Spinal cord (tissue), 10 donors: ENCODE results near the gene ITGA2B. TPM values are rescaled to one million over a fixed set of nuclear protein-coding genes. Genes with fewer than 3 reads are reported as not detected.
"Not testable (repeated sequence)": the region's sequence is repeated elsewhere in the genome, so short reads cannot be mapped to it uniquely, and the experiment has no call there.

Experiments
- DNase-seq, 6 donors: peaks; one replicate each; pipeline versions ENCODE4 v3.0.0 to v3.0.0-alpha.2; 2013 to 2015; ENCODE audit warnings: low spot score in 6 of 6, low read depth in 4 of 6
- H3K27ac ChIP-seq: one replicate; pipeline ENCODE4 v1.5.1; 2013; ENCODE audit warnings: low read depth, low read length, control low read depth
- H3K27me3 ChIP-seq: one replicate; pipeline ENCODE4 v1.6.1; 2013; ENCODE audit warnings: low read length; ENCODE audit not compliant: control insufficient read depth, insufficient read depth
- H3K36me3 ChIP-seq: one replicate; pipeline ENCODE4 v1.6.1; 2013; ENCODE audit warnings: low read length; ENCODE audit not compliant: control insufficient read depth, insufficient read depth
- H3K4me1 ChIP-seq: one replicate; pipeline ENCODE4 v1.6.1; 2013; ENCODE audit warnings: low read length; ENCODE audit not compliant: control insufficient read depth, insufficient read depth
- H3K4me3 ChIP-seq: one replicate; pipeline ENCODE4 v1.5.1; 2013; ENCODE audit warnings: low read depth, low read length, control low read depth
- H3K9me3 ChIP-seq: one replicate; pipeline ENCODE4 v1.6.1; 2013; ENCODE audit warnings: low read length; ENCODE audit not compliant: control insufficient read depth, insufficient read depth
- WGBS: methylation state at CpG from one replicate; pipeline ENCODE4 v1.1.5; 2013; ENCODE audit warnings: missing lambda C conversion rate; ENCODE audit not compliant: insufficient coverage; 5-methylcytosine and 5-hydroxymethylcytosine counted together
- polyA plus RNA-seq, 2 donors: library from polyadenylated mRNA; unstranded; fragments of 120-200 nt; gene quantifications; one replicate each; pipeline ENCODE4 v1.2.1, GENCODE V29; 2013; ENCODE audit not compliant: insufficient read length in 2 of 2
- total RNA-seq, 2 donors: library from RNA; depleted of rRNA in 1 of 2; stranded (reverse); fragments of 120-200 nt in 1 of 2; fragments of >200 nt in 1 of 2; gene quantifications; one replicate each; pipeline versions ENCODE4 v1.2.3 to v1.2.4, GENCODE V29; 2013 to 2014
- donor health status: healthy.

Gene ITGA2B
- total and polyA plus RNA-seq, 4 donors: 3.9 to 10.2 (median 5.5) TPM

DNA sequence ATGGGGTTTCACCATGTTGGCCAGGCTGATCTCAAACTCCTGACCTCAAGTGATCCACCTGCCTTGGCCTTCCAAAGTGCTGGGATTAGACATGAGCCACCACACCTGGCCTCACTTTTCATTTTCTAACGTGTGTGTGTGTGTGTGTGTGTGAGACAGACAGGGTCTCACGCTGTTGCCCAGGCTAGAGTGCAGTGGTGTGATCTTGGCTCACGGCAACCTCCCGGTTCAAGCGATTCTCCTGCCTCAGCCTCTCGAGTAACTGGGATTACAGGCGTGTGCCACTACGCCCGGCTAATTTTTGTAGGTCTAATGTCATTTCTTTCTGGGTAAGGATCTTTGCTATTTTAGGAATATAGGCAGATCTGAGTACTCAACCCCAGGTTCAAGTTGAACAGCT lies 4.7 kb upstream of the ITGA2B start:
- not testable (repeated sequence) for H3K27me3 ChIP-seq, H3K4me1 ChIP-seq, H3K27ac ChIP-seq, H3K4me3 ChIP-seq, H3K9me3 ChIP-seq, DNase-seq
- 98% methylated on average over 5 of the region's 9 CpGs for WGBS
- peaks cover 26% of the 10 kb centered on the region for H3K36me3 ChIP-seq

DNA sequence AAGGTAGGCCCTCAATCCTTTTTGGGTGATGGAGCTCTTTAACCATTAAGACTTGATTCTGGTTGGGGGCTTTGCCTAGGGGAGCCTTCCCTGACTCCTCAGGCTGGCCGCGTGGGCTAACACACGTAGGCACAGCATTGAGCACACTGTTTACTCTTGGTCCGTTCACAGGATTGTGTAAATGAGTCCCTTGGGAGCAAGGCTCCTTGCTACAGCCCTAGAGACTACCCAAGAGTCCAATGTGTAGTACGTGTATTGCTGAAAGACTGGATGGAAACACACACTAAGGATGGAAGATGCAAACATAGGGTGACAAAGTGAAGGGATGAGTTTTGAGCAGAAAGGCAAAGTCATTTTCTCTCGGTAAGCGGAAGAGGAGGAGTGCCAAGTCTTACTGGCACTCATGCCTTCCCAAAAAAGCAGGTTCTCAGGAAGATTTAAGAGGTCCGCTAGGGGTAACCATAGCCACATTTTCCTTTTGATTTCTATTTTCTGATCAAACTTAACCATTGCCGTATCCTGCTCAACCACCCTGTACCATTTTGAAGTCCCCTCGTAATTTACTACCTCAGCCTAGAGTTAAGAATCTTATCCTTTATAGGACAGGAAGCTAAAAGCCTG lies 911 bp upstream of the ITGA2B start:
- Histone ChIP-seq H3K9me3 (no peaks in the 10 kb centered on the region), H3K27ac (no peak overlapping the region), H3K4me3 (no peak overlapping the region), H3K4me1 (peaks cover 8% of the 10 kb centered on the region), H3K36me3 (peaks cover 3% of the 10 kb centered on the region), H3K27me3 (peaks cover 5% of the 10 kb centered on the region)
- 87% methylated on average over 7 of the region's 10 CpGs for WGBS
- DNase-seq: no peak

- peaks cover 12% of the 10 kb centered on the region for H3K4me1 ChIP-seq
- no peak for DNase-seq
- peaks cover 3% of the 10 kb centered on the region for H3K36me3 ChIP-seq
- WGBS: 90% methylated on average over 3 of the region's 6 CpGs
- H3K27me3 ChIP-seq: peaks cover 9% of the 10 kb centered on the region
- H3K27ac ChIP-seq: no peak overlapping the region
- no peak overlapping the region for H3K4me3 ChIP-seq
- no peaks in the 10 kb centered on the region for H3K9me3 ChIP-seq
These were observed 314 bp upstream of the ITGA2B start for GRCh38 chr17:44389723-44390202.

DNA sequence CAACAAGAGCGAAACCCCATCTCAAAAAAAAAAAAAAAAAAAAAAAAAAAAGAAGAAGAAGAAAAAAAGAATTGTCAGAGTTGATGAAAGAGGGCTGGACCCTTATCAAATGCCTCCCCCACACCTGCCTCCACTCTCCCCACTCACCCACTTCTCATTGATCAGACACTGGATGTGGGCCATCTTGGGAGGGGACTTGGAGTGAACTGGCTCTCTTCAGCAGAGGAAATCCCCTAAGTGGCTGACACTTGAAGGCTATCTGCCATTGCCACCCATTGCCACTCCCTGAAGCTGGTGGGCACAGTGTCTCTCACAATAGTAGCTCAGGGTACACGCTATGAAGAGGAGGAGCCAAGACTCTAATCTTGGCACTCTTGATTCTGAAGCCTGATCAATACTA lies 1.6 kb downstream of the ITGA2B start:
- H3K4me3 ChIP-seq: no peak overlapping the region
- no CpG with 5 or more reads among the region's 2 CpGs for WGBS
- no peak overlapping the region for H3K27ac ChIP-seq
- H3K36me3 ChIP-seq: peaks cover 3% of the 10 kb centered on the region
- no peak for DNase-seq
- H3K4me1 ChIP-seq: peaks cover 19% of the 10 kb centered on the region
- H3K27me3 ChIP-seq: peaks cover 13% of the 10 kb centered on the region
- H3K9me3 ChIP-seq: no peaks in the 10 kb centered on the region

GRCh38 chr17:44386182-44386525 lies 3.3 kb downstream of the ITGA2B start:
- peaks cover 19% of the 10 kb centered on the region for H3K4me1 ChIP-seq
- H3K4me3 ChIP-seq: no peak overlapping the region
- no peaks in the 10 kb centered on the region for H3K9me3 ChIP-seq
- H3K27me3 ChIP-seq: peaks cover 13% of the 10 kb centered on the region
- WGBS: 14% methylated on average over 3 of the region's 10 CpGs
- DNase-seq: peak in 1 of 6 donors; percentile 9
- no peak overlapping the region for H3K27ac ChIP-seq
- H3K36me3 ChIP-seq: peaks cover 3% of the 10 kb centered on the region

- 2% methylated on average over 68 of the region's 68 CpGs for WGBS
- H3K27ac ChIP-seq: no peak overlapping the region
These were observed 3.9 kb downstream of the ITGA2B start for GRCh38 chr17:44385287-44386181.

GRCh38 chr17:44384823-44385286 lies 4.6 kb downstream of the ITGA2B start:
- H3K27ac ChIP-seq: no peak overlapping the region
- no peaks in the 10 kb centered on the region for H3K9me3 ChIP-seq
- H3K27me3 ChIP-seq: peaks cover 13% of the 10 kb centered on the region
- peaks cover 19% of the 10 kb centered on the region for H3K4me1 ChIP-seq
- no peak for DNase-seq
- peaks cover 8% of the 10 kb centered on the region for H3K36me3 ChIP-seq
- H3K4me3 ChIP-seq: peak overlapping the region; percentile 35
- under 1% methylated on average over 26 of the region's 26 CpGs for WGBS

More at GRCh38 chr17:44385287-44386181, 3.9 kb downstream of the ITGA2B start:
- Histone ChIP-seq H3K9me3 (no peaks in the 10 kb centered on the region), H3K4me1 (peaks cover 19% of the 10 kb centered on the region), H3K36me3 (peaks cover 5% of the 10 kb centered on the region), H3K27me3 (peaks cover 13% of the 10 kb centered on the region), H3K4me3 (peak overlapping the region; percentile 49)
- peak in 4 of 6 donors; percentile 47 to 89 (median 70) for DNase-seq

GRCh38 chr17:44384281-44384822 lies 5.1 kb downstream of the ITGA2B start:
- H3K27ac ChIP-seq: no peak overlapping the region
- H3K4me3 ChIP-seq: peak overlapping the region; percentile 35
- H3K9me3 ChIP-seq: no peaks in the 10 kb centered on the region
- H3K36me3 ChIP-seq: peaks cover 13% of the 10 kb centered on the region
- peaks cover 19% of the 10 kb centered on the region for H3K4me1 ChIP-seq
- DNase-seq: no peak
- peaks cover 13% of the 10 kb centered on the region for H3K27me3 ChIP-seq
- 8% methylated on average over 22 of the region's 29 CpGs for WGBS

DNA sequence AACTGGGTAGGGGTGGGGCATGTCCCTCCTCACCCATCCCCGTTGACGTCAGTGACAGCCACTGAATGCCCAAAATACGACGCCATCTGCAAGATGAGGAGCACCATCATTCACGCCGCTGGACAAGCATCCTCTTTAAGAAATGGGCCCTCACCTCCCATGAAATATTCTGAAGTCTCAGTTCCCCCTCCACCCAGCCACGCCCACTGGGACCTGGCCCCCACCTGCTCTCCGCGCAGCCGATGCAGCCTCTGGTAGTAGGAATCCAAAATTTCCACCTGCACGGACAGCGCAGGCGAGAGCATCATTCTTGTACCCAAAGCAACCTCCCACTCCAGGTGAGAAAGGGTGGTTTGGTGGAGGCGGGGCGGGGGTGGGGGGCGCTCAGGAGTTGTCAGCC lies 5.6 kb downstream of the ITGA2B start:
- Histone ChIP-seq H3K27me3 (peaks cover 13% of the 10 kb centered on the region), H3K36me3 (peaks cover 10% of the 10 kb centered on the region), H3K9me3 (no peaks in the 10 kb centered on the region), H3K4me3 (no peak overlapping the region), H3K4me1 (peaks cover 19% of the 10 kb centered on the region), H3K27ac (no peak overlapping the region)
- DNase-seq: no peak
- WGBS: 66% methylated on average over 7 of the region's 16 CpGs
